Calu3 (cell line): ENCODE measurements around the gene SACM1L. TPM values are rescaled to one million over a fixed set of nuclear protein-coding genes. Genes with fewer than 3 reads are reported as not detected.

ENCODE experiments used
- BruUV-seq: library from RNA; stranded (reverse); fragments of 400-500 nt; replicated peaks from 2 replicates; lab custom pipeline; 2021; lab: Mats Ljungman, UMichigan
- CTCF ChIA-PET: fragments of 300-600 bp; sonication (Branson Sonifier 250); formaldehyde crosslinking; loops from one replicate; lab custom pipeline; 2022; ENCODE audit warnings: antibody characterized with exemption; lab: Charles Lee
- DNase-seq: peaks from one replicate; pipeline ENCODE4 v3.0.0; 2022
- H3K27ac Mint-ChIP-seq: one replicate; pipeline ENCODE4 v1.8.0; 2022; ENCODE audit warnings: mixed read lengths; ENCODE audit not compliant: unreplicated experiment
- H3K27me3 Mint-ChIP-seq: one replicate; pipeline ENCODE4 v1.8.0; 2022; ENCODE audit warnings: mixed read lengths; ENCODE audit not compliant: unreplicated experiment
- H3K36me3 Mint-ChIP-seq: one replicate; pipeline ENCODE4 v1.8.0; 2022; ENCODE audit warnings: mild to moderate bottlenecking, moderate library complexity, mixed read lengths; ENCODE audit not compliant: insufficient read depth, unreplicated experiment
- H3K4me1 Mint-ChIP-seq: one replicate; pipeline ENCODE4 v1.8.0; 2022; ENCODE audit warnings: mild to moderate bottlenecking, low read depth, mixed read lengths; ENCODE audit not compliant: unreplicated experiment
- H3K4me3 Mint-ChIP-seq: one replicate; pipeline ENCODE4 v1.8.0; 2022; ENCODE audit warnings: mild to moderate bottlenecking, low read depth, moderate library complexity, mixed read lengths; ENCODE audit not compliant: unreplicated experiment
- H3K9me3 Mint-ChIP-seq: one replicate; pipeline ENCODE4 v1.8.0; 2022; ENCODE audit warnings: low read depth, mixed read lengths; ENCODE audit not compliant: unreplicated experiment
- intact Hi-C: fragments of 100-400 bp; cut with micrococcal nuclease; formaldehyde crosslinking; loops from one replicate; pipeline ENCODE4 v1.10.0; 2022; ENCODE audit not compliant: unreplicated experiment
- total RNA-seq: library from RNA; stranded (reverse); gene quantifications from 2 replicates; pipeline ENCODE4 v1.2.3, GENCODE V29; 2022
- TF ChIP-seq, protein P1 (sequence below): fragments of 200-600 bp; IDR thresholded peaks from one replicate; pipeline ENCODE4 v1.8.0; 2022; ENCODE audit warnings: antibody characterized with exemption; ENCODE audit not compliant: unreplicated experiment

Gene SACM1L
- total RNA-seq, 1 experiment from 2014 or later = 40.5 TPM

DNA sequence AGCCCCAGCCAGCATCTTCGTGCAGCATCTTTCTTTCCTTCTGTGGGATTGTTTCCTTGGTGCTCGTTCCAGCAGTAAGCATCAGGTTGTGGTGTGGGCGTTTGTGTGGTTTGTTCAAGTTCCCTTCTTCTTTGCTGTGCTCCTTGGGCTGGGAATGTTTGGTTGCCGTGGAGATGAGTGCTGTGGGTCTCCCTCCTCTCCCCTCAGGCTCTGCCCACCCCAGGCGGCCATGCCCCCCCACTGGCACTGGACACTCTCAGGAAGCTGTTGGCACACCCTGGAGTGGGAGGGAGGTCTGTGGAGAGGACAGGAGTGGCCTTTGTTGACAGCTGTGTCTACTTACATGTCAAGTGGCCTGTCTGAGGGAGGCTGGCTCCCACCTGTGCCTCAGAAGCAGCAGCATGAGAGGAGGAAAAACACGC is 46.5 kb upstream of the SACM1L start:
- H3K4me3 Mint-ChIP-seq = no peak overlapping the region
- BruUV-seq = no TSS peak
- CTCF ChIA-PET = interaction anchor here (0.6 kb wide), 1 partner anchor 34 kb away, joined by 3 read pairs; no protein-coding TSS in a partner anchor

DNA sequence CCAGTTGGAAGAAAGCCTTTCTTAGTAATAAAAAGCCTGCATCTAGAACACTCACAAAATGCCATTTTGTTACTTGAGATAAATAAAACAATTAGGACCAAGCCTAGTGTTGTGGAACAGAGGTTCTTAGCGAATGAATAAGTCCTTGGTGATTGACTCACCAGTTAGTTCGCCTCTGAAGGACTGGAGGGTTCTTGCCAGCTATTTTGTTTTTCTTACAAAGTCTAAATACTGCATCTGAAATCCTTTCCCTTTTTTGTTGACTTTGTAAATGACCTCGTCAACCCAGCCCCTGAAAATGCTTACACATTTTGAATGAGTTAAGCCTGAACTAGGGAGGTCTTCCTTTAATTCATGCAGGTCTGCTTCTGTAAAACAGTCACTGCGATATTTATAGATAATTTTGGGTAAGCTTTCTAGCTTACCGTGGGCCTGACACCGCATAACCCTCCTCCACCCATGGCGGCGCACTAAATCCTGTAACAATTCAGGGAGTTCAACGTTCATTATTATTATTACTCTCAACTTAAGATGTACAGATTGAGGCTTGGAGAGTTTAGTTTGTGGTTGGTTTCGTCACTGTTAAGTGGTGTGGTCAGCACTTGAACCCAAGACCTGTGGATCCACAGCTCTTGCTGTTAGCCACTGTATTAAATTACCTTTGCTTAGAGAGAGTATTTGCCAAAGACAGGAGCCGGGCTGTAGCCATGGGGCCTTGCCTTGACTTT is 45.0 kb upstream of the SACM1L start:
- no TSS peak for BruUV-seq
- no peaks in the 10 kb centered on the region for H3K27me3 Mint-ChIP-seq
- TF ChIP-seq, protein P1, sequence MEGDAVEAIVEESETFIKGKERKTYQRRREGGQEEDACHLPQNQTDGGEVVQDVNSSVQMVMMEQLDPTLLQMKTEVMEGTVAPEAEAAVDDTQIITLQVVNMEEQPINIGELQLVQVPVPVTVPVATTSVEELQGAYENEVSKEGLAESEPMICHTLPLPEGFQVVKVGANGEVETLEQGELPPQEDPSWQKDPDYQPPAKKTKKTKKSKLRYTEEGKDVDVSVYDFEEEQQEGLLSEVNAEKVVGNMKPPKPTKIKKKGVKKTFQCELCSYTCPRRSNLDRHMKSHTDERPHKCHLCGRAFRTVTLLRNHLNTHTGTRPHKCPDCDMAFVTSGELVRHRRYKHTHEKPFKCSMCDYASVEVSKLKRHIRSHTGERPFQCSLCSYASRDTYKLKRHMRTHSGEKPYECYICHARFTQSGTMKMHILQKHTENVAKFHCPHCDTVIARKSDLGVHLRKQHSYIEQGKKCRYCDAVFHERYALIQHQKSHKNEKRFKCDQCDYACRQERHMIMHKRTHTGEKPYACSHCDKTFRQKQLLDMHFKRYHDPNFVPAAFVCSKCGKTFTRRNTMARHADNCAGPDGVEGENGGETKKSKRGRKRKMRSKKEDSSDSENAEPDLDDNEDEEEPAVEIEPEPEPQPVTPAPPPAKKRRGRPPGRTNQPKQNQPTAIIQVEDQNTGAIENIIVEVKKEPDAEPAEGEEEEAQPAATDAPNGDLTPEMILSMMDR = no peak
- no peaks in the 10 kb centered on the region for H3K9me3 Mint-ChIP-seq
- H3K36me3 Mint-ChIP-seq = peaks cover 24% of the 10 kb centered on the region
- H3K27ac Mint-ChIP-seq = peak overlapping the region; percentile 58
- CTCF ChIA-PET = interaction anchor here (0.5 to 1.1 kb wide), 3 partner anchors 12 to 31 kb away, joined by 4 to 8 read pairs (median 6); no protein-coding TSS in a partner anchor
- peaks cover 68% of the 10 kb centered on the region for H3K4me1 Mint-ChIP-seq
- DNase-seq = no peak
- intact Hi-C loops = loop anchor here (5.0 kb wide), 1 partner anchor 47 kb away; no protein-coding TSS in a partner anchor
- no peak overlapping the region for H3K4me3 Mint-ChIP-seq

More for the DNA sequence above, 46.5 kb upstream of the SACM1L start:
- Mint-ChIP-seq H3K36me3 (peaks cover 24% of the 10 kb centered on the region), H3K27me3 (no peaks in the 10 kb centered on the region), H3K27ac (peak overlapping the region; percentile 36), H3K4me1 (peaks cover 66% of the 10 kb centered on the region), H3K9me3 (no peaks in the 10 kb centered on the region)
- intact Hi-C loops = loop anchor here (5.0 kb wide), 1 partner anchor 45 kb away; no protein-coding TSS in a partner anchor
- TF ChIP-seq, protein P1 = no peak
- DNase-seq = no peak

DNA sequence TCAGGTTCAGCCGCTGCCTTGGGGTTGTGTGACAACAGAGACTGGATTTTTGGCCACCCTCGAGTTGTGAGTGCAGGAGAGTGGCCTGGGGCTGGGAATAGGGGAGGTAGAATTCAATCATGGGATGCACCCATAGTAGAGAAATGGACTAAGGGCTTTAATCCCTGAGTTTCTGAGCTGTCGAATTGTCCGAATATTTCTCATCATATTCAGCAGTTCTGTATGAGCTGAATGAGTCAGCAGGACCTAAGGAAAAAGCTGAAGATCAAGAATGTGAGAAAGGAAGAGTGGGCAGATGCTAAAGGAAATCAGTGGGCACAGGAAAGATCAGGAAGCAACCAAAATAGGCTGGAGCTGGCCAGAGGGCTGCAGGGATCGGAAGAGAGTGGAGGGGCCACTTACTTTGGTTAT is 44.4 kb upstream of the SACM1L start:
- no peaks in the 10 kb centered on the region for H3K27me3 Mint-ChIP-seq
- TF ChIP-seq, protein P1 = no peak
- peak overlapping the region; percentile 58 for H3K27ac Mint-ChIP-seq

DNA sequence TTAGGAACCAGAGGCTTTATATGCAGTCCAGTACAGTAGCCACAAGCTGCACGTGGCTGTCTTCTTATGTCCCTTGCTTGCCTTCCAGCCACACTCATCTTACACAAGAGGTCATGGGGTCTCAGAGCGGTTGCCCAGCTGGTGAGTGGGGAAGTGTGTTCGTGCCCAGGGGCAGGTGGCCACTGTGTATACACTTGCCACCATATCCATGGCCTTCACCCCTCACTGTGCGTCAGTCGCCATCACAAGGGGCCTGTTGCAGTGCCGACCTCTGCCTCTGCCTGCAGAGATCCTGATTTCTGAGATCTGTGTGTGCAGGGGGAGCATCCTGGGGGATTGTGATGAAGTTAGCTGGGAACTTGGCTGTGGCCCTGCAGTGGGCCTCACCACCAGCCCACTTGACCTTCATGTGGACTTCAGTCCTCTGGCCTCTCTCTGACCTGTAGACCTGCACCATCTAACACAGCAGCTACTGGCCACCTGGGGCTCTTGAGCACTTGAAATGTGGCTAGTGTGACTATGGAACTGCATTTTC is 43.1 kb upstream of the SACM1L start:
- Mint-ChIP-seq H3K4me3 (no peak overlapping the region), H3K9me3 (no peaks in the 10 kb centered on the region), H3K4me1 (peaks cover 51% of the 10 kb centered on the region), H3K27me3 (no peaks in the 10 kb centered on the region), H3K36me3 (peaks cover 16% of the 10 kb centered on the region), H3K27ac (peak overlapping the region; percentile 62)
- TF ChIP-seq, protein P1 = no peak
- intact Hi-C loops = loop anchor here (2.0 kb wide), 1 partner anchor 33 kb away; no protein-coding TSS in a partner anchor
- CTCF ChIA-PET = interaction anchor here (0.7 to 2.3 kb wide), 2 partner anchors 10 to 47 kb away, joined by 5 to 8 read pairs; no protein-coding TSS in a partner anchor
- no TSS peak for BruUV-seq
- no peak for DNase-seq

More for the DNA sequence above, 44.4 kb upstream of the SACM1L start:
- Mint-ChIP-seq H3K36me3 (peaks cover 24% of the 10 kb centered on the region), H3K4me1 (peaks cover 64% of the 10 kb centered on the region), H3K4me3 (no peak overlapping the region), H3K9me3 (no peaks in the 10 kb centered on the region)
- no TSS peak for BruUV-seq
- CTCF ChIA-PET = interaction anchor here (0.5 to 1.1 kb wide), 2 partner anchors 15 to 32 kb away, joined by 6 to 8 read pairs; no protein-coding TSS in a partner anchor
- intact Hi-C loops = loop anchor here (5.0 kb wide), 1 partner anchor 47 kb away; no protein-coding TSS in a partner anchor
- DNase-seq = no peak
